Glomerular endothelial cell (primary cell): ENCODE data around the gene KLK13. TPM values are rescaled to one million over a fixed set of nuclear protein-coding genes. Genes with fewer than 3 reads are reported as not detected.

Source experiments
- DNase-seq: peaks from one replicate; pipeline ENCODE4 v3.0.0-alpha.2; 2011; ENCODE audit warnings: low read depth, low spot score; ENCODE audit errors: extremely low read depth
- total RNA-seq: library from RNA; depleted of rRNA; stranded (reverse); fragments of >200 nt; gene quantifications from 2 replicates; pipeline ENCODE4 v1.2.3, GENCODE V29; 2015

KLK13 gene
- total RNA-seq, 1 donor from 2014 or later, result not detected

GRCh38 chr19:51065221-51065960 is 499 bp upstream of the KLK13 start:
- no peak for DNase-seq

- no peak for DNase-seq
These were observed 1.2 kb downstream of the KLK13 start for GRCh38 chr19:51063664-51064063.

DNA sequence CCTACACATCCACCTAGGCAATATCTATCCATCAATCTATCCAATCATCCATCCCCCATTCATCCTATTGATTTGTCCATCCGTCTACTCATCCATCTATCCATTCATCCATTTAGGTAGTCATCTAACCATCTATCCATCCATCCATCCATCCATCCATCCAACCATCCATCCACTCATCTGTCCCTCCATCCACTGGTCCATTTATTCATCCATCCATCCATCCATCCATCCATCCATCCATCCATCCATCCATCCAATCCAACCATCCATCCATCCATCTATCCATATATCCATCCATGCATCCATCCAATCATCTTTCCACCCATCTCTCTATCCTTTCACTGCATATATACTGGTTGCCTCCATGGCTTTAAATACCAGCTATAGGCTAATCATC is 3.9 kb downstream of the KLK13 start:
- DNase-seq, result no peak

DNA sequence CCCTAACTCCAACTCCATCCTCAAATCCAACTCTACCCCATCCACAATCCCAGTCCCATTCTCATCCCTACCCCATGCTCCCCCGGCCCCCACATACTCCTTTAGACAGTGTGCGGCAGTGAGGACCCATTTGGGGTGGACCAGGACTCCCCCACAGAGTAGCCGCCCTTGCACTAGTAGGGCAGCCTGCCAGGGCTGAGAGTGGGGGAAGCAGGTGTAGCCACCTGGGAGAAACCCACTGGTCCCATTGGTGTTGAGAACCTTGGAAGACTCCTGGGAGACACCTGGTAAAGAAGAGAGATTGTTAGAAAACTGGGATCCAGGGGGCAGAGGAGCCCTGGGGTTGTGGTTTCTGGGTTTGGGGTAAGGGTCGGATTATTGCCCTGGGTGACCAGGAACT is 4.6 kb downstream of the KLK13 start:
- no peak for DNase-seq

- DNase-seq, result no peak
These were observed 5.2 kb downstream of the KLK13 start for GRCh38 chr19:51059715-51060114.

DNA sequence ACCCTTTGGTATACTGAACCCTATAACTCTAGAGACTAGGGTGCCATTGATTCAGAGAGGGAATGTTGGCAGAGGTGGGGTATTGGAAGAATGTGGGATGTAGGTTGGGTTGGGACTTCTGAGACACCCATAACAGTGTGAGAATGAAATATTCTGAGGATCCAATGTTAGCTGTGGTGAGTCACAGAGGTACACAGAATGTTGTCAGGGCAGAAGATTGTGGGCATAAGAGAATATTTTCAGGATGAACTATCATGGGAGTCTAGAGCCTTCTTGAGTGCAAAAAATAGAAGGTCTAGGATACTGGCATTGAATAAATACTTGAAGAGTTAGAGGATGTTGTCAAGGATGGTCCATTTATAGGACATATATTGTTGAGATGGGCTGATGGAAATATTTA is 9.0 kb downstream of the KLK13 start:
- no peak for DNase-seq

GRCh38 chr19:51047031-51047335 is 17.9 kb downstream of the KLK13 start:
- DNase-seq, result no peak

DNA sequence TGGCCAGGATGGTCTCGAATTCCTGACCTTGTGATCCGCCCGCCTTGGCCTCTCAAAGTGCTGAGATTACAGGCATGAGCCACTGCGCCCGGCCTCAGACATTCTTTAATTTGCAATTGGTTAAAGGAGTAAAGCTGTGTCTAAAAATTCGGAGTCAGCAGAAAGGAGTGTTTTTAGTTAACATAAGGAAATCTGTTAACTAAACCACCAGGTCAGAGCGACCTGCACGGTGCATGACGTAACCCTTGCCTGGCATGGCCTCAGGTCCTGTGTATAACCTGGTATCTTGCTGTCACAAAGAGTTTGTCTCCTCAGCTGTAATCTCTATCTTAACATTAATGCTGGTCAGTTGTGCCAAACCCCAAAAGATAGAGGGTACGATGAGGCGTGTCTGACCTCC is 20.6 kb downstream of the KLK13 start:
- no peak for DNase-seq

GRCh38 chr19:51043497-51043896 is 21.4 kb downstream of the KLK13 start:
- no peak for DNase-seq

- DNase-seq, result no peak
These were observed 24.7 kb downstream of the KLK13 start for GRCh38 chr19:51040151-51040550.

DNA sequence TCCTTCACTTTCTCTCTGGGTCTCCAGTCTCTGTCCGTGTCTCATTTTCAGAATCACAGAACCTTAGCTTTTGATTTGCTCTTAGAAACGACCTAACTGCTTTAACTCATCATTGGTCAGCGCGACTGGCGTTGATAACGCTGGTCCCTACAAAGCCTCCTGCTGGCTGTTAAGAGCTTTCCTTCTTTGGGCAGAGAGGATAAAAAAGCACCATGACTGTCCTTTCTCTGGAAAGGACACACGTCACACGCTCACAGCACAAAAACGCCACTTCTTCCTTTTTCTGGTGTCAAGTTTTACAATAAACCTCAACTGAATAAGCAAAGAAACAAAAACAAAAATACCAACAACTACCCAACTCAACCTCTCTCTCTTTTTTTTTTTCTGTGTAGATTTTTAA is 28.4 kb downstream of the KLK13 start:
- DNase-seq, result no peak

DNA sequence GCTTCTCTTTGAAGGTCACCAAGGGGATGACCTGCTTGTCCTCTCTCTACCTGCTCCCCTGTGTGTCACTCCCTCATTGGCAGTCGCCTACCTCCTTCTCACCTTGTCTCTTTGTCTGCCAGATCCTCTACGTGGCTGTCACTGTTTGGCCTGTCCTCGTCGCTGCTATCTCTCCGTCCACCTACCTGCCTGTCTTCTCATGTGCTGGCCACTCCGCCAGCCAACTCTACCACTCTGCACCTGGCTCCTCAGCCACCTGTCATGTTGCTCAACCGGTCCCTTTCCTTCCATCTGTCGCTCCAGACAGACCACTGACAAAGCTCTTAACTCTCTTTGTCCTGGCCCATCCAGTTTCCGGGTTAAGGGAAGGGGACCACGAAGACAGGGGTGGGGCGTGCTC is 30.2 kb downstream of the KLK13 start, which contains the start of gene KLK12:
KLK12 (minus strand) TSS at position 299 of the 400 bp plus-strand sequence. CDS start 381 bp downstream, outside the sequence.
- DNase-seq, result no peak

DNA sequence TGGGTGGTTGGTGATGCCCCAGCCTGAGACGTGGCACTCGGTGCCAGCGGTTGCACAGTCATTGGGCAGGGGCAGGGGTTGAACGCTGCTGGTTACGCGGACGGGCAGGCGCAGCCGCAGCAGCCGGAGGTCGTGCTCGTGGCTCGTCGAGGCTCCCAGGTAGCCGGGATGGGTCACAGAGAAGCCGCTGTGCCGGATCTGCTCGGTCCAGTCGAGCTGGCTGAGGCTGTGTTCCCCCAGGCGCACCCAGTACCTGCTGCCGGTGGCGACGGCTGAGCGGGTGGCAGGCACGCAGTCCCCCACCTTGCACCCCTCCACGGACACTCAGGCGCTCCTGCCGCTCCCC is 33.0 kb downstream of the KLK13 start:
- DNase-seq, result no peak

DNA sequence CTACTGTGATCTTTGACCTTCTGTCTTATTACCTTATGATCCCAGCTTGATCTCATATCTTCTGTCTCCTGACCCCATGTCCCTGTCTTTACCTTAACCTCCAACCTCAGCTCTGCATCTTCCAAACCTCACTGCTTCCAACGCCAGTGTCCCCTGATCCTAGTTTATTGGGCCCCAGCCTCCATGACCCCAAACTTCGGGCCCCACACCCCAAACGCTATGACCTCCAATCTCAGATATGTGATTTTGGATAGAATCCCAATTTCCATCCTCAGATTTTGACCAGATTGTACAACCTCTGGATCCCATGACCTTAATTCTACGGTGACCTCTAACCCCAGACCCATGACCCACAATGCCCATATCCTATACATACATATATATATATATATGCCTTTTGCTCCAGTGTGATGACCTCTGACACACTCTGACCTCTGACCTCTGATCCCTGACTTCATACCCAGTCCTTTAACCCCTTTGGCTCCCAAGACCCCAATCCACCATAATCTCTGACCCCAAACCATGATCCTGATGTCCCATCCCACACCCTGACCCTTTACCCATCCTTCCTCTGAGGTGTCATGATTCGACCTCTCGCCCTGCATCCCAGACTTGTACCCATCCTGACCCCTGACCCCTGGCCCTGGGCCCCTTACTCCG is 33.5 kb downstream of the KLK13 start:
- no peak for DNase-seq

DNA sequence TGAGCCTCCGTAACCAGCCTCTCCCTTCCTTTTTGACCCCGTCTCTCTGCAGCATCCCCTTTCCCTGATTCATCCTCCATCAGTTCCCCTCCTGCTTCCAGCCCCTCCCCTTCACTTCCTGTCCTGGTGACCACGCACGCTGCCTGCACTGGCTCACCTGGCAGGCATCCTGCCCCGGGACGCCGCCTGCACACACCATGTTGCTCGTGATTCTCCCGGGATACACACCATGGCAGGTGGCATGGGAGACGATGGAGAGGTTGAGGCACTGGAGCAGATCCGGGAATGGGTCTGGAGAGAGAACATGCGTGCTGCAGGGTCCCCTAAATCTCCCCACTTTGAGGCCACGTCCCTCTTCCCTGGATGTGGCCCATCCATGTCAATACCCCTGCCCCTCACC is 34.3 kb downstream of the KLK13 start:
- no peak for DNase-seq

DNA sequence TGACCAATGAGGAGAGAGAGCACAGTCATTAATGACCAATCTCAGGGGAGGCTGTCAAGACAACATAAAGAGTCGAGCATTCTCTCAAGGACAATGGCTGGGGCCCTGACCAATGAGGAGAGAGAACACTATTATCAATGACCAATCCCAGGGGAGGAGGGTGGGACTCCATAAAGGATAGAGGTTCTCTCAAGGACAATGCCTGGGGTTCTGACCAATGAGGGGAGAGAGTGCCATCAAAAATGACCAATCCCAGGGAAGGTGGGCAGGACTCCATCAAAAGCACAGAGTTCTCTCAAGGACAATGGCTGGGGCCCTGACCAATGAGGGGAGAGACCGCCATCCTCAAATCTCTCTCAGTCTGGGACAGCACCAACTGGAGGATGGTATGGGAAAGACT is 35.2 kb downstream of the KLK13 start:
- no peak for DNase-seq

GRCh38 chr19:51027873-51028272 is 37.0 kb downstream of the KLK13 start:
- no peak for DNase-seq

- DNase-seq, result no peak
These were observed 37.6 kb downstream of the KLK13 start for GRCh38 chr19:51027126-51027806.

- no peak for DNase-seq
These were observed 38.4 kb downstream of the KLK13 start, which contains the start of gene KLK11 for GRCh38 chr19:51026554-51026831. TSS of gene KLK11 (minus strand) at chr19:51026616. CDS start at chr19:51025631, 985 bp downstream.

- DNase-seq, result no peak
These were observed 38.9 kb downstream of the KLK13 start for GRCh38 chr19:51025809-51026553.

GRCh38 chr19:51025401-51025800 is 39.5 kb downstream of the KLK13 start:
- DNase-seq, result no peak

DNA sequence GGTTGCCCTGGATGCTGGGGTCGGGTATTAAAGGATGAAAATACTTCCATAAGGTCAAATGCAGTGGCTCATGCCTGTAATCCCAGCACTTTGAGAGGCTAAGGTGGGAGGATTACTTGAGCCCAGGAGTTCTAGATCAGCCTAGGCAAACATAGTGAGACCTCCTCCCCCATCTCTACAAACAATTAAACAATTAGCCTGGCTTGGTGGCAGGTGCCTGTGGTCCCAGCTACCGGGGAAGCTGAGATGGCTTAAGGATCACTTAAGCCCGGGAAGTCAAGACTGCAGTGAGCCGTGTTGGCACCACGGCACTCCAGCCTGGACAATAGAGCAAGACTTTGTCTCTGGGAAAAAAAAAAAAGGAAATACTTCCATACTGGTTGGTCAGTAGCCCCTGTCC is 40.0 kb downstream of the KLK13 start:
- no peak for DNase-seq
